ENCODE measurements around the gene INTS4.
"Not testable (repeated sequence)": the region's sequence is repeated elsewhere in the genome, so short reads cannot be mapped to it uniquely, and the experiment has no call there.

INTS4 gene, protein sequence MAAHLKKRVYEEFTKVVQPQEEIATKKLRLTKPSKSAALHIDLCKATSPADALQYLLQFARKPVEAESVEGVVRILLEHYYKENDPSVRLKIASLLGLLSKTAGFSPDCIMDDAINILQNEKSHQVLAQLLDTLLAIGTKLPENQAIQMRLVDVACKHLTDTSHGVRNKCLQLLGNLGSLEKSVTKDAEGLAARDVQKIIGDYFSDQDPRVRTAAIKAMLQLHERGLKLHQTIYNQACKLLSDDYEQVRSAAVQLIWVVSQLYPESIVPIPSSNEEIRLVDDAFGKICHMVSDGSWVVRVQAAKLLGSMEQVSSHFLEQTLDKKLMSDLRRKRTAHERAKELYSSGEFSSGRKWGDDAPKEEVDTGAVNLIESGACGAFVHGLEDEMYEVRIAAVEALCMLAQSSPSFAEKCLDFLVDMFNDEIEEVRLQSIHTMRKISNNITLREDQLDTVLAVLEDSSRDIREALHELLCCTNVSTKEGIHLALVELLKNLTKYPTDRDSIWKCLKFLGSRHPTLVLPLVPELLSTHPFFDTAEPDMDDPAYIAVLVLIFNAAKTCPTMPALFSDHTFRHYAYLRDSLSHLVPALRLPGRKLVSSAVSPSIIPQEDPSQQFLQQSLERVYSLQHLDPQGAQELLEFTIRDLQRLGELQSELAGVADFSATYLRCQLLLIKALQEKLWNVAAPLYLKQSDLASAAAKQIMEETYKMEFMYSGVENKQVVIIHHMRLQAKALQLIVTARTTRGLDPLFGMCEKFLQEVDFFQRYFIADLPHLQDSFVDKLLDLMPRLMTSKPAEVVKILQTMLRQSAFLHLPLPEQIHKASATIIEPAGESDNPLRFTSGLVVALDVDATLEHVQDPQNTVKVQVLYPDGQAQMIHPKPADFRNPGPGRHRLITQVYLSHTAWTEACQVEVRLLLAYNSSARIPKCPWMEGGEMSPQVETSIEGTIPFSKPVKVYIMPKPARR

GRCh38 chr11:77994434-77995362 is at the start of gene INTS4:
TSS of gene INTS4 (minus strand) at chr11:77994668. CDS start at chr11:77994643, 25 bp downstream.
- peak; percentile 89 to 93 (median 92) for DNase-seq (ENCODE audit: low read depth in 3 of 3, low spot score in 1 of 3)

- no peak for DNase-seq (ENCODE audit: low read depth in 3 of 3, low spot score in 1 of 3)
Measured at GRCh38 chr11:78041843-78042440, 47.5 kb upstream of the INTS4 start.

DNA sequence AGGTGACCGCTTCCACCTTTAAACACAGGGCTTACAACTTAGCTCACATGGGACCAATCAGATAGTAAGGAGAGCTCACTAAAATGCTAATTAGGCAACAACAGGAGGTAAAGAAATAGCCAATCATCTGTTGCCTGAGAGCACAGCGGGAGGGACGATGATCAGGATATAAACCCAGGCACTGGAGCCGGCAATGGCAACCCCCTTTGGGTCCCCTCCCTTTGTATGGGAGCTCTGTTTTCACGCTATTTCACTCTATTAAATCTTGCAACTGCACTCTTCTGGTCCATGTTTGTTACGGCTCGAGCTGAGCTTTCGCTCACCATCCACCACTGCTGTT is 46.9 kb upstream of the INTS4 start:
- not testable (repeated sequence) for DNase-seq (ENCODE audit: low read depth in 3 of 3, low spot score in 1 of 3)

GRCh38 chr11:78040691-78041379 is 46.4 kb upstream of the INTS4 start:
- DNase-seq (ENCODE audit: low read depth in 3 of 3, low spot score in 1 of 3) = no peak

GRCh38 chr11:78039919-78040671 is 45.6 kb upstream of the INTS4 start:
- DNase-seq (ENCODE audit: low read depth in 3 of 3, low spot score in 1 of 3) = no peak

GRCh38 chr11:78039391-78039918 is 45.0 kb upstream of the INTS4 start:
- DNase-seq (ENCODE audit: low read depth in 3 of 3, low spot score in 1 of 3) = no peak

GRCh38 chr11:78038697-78039313 is 44.3 kb upstream of the INTS4 start:
- no peak for DNase-seq (ENCODE audit: low read depth in 3 of 3, low spot score in 1 of 3)

DNA sequence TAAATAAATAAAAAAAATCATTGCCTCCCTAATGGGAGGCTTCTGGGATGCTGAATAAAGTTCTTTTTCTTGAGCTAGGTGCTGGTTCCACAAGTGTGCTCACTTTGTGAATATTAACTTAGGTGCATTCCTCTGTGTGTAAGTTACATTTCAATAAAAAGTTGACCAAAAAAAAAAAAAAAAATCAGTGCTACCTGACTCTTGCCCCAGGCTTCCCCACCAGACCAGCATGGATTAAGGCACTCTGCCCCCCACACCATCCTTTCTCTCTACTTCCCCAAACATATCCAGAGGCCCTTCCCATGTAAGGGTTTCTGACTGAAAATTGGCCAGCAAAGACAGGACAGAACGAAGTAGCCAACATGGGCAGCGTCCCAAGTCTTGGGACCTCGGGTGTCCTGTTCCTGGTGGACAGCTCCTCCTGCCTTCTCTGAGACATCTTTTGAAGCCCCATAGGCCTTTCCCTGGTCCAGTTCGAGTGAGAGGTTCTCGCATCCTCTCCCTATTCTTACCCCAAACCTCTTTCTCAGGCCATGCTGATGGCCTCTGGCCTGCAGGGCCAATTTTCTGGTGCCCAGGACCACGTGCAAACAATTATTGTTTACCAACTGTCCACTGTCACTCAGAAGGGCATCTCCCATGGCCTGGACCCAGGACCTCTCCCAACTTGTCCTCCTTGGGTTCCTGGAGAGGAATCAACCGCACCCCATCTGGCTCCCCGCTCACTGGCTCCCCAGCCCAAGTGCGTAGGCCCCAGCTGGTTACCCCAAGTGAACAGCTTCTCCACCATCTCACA is 43.6 kb upstream of the INTS4 start:
- DNase-seq (ENCODE audit: low read depth in 3 of 3, low spot score in 1 of 3) = no peak

- DNase-seq (ENCODE audit: low read depth in 3 of 3, low spot score in 1 of 3) = no peak
Measured at GRCh38 chr11:78037056-78037455, 42.6 kb upstream of the INTS4 start.

GRCh38 chr11:78036313-78036712 is 41.8 kb upstream of the INTS4 start:
- DNase-seq (ENCODE audit: low read depth in 3 of 3, low spot score in 1 of 3) = no peak

- no peak for DNase-seq (ENCODE audit: low read depth in 3 of 3, low spot score in 1 of 3)
Measured at GRCh38 chr11:78034623-78035022, 40.2 kb upstream of the INTS4 start.

DNA sequence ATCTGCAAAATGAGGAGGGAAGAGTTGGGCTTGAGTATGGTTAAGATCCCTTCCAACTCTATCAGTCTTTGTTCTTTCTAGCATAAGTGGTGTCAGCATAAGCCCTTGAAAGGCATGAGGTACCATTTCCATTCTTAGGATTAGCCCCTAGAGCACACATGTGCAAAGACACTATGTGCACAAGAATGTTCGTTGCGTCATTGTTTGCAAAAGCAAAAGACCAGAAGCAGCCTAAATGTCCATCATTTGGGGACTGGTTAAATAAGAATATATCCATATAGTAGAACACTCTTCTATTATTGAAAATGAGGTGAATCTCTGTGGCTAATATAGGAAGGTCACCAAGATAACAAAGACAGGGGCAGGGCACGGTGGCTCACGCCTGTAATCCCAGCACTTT is 38.6 kb upstream of the INTS4 start:
- no peak for DNase-seq (ENCODE audit: low read depth in 3 of 3, low spot score in 1 of 3)

DNA sequence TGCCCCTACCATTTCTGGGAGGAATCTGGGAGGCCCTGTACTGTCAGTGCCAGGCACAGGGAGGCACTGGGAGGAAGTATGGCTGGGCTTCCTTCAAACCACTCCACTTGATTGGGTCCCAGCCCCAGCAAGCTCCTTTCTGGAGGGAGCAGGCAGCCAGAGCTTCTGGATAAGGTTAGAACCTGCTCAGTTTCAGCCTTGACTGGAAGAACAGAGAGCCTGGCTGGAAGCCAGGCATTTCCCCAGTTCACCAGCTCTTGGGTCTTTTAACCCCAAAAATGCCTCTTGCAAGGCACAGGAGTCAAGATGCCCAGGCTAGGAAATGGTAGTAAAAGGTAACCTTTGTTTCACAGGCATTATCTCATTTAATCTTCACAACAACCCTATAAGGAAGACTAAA is 37.6 kb upstream of the INTS4 start:
- no peak for DNase-seq (ENCODE audit: low read depth in 3 of 3, low spot score in 1 of 3)

DNA sequence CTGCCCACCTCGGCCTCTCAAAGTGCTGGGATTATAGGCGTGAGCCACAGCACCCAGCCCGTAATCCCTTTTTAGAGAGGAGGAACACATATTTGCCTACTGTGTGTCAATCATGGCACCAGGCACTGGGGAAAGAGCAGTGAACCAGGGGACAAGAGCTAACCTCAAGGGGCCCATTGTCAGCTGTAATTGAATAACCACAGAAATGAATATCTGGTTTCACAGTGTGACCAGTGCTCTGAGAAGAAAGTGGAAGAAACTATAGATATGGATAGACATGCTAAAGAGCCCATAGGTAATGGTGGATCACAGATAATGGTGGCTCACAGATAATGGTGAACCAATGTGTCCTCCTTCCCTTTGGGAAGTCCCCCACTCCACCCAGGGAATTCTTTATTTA is 37.2 kb upstream of the INTS4 start:
- DNase-seq (ENCODE audit: low read depth in 3 of 3, low spot score in 1 of 3) = no peak

DNA sequence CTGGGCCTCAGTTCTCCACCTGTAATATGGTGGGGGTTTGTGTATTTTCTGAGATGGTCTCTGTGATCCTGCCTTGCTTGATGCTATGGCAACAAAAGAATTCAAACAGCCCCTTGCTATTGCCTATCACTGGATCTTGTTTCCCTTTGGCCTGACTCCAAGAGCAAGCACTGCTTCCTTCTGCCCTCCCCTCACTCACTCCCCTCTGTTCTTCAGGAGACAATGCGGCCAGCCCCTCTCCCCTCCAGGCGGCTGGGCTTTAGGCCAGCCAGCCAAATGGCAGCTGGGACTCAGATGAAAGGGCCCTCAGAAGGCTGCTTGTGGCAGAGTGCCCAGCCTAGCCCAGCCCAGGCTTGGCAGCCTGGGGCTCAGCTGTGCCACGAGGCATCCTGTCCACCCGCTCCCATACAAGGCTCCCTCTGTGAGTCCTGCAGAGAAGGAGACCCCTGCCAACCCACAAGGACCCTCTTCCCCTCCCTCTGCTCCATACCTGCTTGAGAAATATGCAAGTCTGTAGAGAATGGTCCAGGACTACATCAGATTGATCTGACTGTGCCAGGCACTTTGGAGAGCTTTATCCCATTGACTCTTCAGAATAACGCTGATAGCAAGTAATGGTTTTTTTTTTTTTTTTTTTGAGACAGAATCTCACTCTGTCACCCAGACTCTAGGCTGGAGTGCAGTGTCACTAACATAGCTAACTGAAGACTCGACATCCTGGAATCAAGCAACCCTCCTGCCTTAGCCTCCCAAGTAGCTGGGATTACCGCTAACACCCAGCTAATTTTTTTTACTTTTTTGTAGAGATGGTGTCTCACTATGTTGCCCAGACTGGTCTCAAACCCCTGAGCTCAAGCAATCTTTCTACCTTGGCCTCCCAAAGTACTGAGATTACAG is 36.2 kb upstream of the INTS4 start:
- DNase-seq (ENCODE audit: low read depth in 3 of 3, low spot score in 1 of 3) = no peak

DNA sequence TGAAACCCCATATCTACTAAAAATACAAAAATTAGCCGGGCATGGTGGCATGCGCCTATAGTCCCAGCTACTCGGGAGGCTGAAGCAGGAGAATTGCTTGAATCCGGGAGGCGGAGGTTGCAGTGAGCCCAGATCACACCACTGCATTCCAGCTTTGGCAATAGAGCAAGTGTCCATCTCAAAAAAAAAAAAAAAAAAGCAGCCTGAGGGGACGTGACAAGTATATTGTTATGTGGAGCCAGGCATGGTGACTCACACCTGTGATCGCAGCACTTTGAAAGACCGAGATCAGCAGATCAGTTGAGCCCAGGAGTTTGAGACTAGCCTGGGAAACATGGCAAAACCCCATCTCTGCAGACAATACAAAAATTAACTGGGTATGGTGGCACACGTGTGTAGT is 34.0 kb upstream of the INTS4 start:
- DNase-seq (ENCODE audit: low read depth in 3 of 3, low spot score in 1 of 3) = not testable (repeated sequence)

DNA sequence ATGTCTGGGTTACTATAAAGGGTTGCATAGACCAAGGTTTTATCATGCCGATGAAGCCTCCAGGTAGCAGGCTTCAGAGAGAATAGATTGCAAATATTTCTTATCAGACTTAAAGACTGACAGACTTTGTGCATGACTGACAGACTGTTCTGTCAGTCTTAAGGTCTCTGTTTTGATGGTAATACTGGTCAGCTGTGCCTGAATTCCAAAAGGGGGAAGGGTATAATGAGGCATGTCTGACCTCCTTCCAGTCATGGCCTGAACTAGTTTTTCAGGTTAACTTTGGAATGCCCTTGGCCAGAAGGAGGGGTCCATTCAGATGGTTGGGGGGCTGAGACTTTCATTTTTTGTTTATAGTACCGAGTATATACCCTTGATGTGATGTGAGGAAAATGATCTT is 33.3 kb upstream of the INTS4 start:
- no peak for DNase-seq (ENCODE audit: low read depth in 3 of 3, low spot score in 1 of 3)
